Measurements from ENCODE around the gene ADI1.

GRCh38 chr2:3516831-3517230, 2.5 kb downstream of the ADI1 start:
- TF ChIP-seq CTCF (IDR thresholded peaks at IDR 0.05; ENCODE audit: insufficient read depth, low read length, poor library complexity, severe bottlenecking) (no peak), EZH2phosphoT487 (conservative IDR thresholded peaks at IDR 0.05; ENCODE audit: low read length) (no peak)
